ENCODE measurements around the gene CIT.
"Not testable (repeated sequence)": the region's sequence is repeated elsewhere in the genome, so short reads cannot be mapped to it uniquely, and the experiment has no call there.

Gene CIT, protein sequence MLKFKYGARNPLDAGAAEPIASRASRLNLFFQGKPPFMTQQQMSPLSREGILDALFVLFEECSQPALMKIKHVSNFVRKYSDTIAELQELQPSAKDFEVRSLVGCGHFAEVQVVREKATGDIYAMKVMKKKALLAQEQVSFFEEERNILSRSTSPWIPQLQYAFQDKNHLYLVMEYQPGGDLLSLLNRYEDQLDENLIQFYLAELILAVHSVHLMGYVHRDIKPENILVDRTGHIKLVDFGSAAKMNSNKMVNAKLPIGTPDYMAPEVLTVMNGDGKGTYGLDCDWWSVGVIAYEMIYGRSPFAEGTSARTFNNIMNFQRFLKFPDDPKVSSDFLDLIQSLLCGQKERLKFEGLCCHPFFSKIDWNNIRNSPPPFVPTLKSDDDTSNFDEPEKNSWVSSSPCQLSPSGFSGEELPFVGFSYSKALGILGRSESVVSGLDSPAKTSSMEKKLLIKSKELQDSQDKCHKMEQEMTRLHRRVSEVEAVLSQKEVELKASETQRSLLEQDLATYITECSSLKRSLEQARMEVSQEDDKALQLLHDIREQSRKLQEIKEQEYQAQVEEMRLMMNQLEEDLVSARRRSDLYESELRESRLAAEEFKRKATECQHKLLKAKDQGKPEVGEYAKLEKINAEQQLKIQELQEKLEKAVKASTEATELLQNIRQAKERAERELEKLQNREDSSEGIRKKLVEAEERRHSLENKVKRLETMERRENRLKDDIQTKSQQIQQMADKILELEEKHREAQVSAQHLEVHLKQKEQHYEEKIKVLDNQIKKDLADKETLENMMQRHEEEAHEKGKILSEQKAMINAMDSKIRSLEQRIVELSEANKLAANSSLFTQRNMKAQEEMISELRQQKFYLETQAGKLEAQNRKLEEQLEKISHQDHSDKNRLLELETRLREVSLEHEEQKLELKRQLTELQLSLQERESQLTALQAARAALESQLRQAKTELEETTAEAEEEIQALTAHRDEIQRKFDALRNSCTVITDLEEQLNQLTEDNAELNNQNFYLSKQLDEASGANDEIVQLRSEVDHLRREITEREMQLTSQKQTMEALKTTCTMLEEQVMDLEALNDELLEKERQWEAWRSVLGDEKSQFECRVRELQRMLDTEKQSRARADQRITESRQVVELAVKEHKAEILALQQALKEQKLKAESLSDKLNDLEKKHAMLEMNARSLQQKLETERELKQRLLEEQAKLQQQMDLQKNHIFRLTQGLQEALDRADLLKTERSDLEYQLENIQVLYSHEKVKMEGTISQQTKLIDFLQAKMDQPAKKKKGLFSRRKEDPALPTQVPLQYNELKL (N-terminal part only)
- long read RNA-seq, donor 1, result 0 reads
- long read RNA-seq, donor 2, result 0 reads
- long read RNA-seq, donor 3, result 0 reads
- long read RNA-seq, donor 4, partial matches to known transcripts, result 0 of 1 reads
- long read RNA-seq, donor 4, other reads (novel, unspliced or antisense), result 0 of 1 reads
- long read RNA-seq, donor 5, partial matches to known transcripts, result 14 of 14 reads
- long read RNA-seq, donor 5, other reads (novel, unspliced or antisense), result 0 of 14 reads
- long read RNA-seq, donor 6, result 0 reads
- long read RNA-seq, donor 7, result 0 reads
- long read RNA-seq, donor 8, result 0 reads

DNA sequence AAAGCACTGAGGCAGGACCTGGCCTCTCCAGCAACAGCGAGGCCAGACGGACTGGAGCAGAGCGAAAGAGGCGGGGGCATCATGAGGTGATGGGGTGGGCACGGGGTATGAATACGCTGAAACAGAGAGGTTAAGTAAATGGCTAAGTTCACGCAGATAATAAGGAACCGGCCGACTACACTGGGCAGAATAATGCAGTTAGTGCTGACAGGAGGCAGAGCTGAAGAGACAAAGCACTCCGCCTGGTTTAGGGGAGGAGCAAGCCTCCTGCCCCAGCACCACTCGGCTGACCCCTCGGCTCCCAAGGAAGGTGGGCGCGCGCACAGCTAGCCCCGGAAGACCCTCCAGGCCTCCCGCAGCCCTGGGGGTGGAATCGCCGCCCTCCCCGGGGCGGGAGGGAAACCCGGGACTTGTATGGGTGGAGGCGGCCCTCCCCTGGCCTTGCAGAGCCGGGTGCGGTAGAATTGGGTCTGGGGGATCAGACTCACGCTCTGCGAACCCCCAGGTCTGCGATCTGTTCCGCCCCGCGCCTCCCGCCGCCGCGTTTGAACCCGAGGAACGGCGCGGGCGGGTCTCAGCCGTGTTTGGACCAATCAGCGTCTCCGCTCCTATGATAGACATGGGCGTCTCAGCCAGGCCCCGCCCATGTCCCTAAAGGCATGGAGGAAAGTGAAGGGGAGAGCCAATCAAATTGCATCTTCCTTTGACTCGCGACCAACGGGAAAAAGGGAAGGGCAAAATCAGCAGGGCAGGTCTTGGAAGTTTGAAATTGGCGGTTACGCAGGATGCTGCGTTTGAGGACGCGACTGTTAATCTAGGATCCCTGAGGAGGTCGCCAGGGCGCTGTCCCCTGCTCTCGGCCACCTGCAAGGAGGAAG, at the start of gene CIT:
Gene CIT, minus strand, starts transcription at position 560 of the 878 bp plus-strand sequence. CDS start 1,152 bp downstream, outside the sequence.
- DNase-seq, result peak; percentile 89

DNA sequence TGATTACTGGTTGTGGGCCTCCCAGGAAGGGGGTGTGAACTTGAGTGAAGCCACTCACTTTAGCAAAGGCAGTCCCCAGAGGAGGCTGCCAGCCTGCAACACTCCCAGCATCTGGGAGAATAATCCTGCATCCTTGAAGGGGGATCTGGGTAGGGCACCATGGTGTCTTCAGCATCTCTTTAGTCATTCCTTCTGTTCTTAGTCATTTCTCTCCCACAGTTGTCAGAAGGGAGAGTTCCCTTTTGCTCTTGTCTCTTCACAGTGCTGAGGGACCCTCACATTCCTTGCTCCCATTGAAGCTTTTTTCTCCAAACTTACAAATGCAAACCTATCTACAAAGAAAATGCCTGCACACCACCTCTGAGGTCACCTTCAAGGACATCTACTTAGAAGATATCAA, 48.1 kb upstream of the CIT start:
- no peak for DNase-seq

DNA sequence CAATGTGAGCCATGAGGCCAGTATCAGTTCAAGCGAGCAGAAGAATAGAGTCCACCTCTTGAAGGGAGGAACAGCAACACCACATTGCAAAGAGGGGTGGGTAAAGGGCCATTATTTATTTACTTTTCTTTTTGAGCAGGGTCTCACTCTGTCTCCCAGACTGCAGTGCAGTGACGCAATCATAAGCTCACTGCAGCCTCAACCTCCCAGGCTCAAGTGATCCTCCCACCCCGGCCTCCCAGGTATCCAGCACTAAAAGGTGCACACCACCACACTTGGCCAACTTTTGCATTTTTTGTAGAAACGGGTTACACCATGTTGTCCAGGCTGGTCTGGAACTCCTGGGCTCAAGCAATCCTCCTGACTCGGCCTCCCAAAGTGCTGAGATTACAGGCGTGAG, 42.9 kb upstream of the CIT start:
- no peak for DNase-seq

DNA sequence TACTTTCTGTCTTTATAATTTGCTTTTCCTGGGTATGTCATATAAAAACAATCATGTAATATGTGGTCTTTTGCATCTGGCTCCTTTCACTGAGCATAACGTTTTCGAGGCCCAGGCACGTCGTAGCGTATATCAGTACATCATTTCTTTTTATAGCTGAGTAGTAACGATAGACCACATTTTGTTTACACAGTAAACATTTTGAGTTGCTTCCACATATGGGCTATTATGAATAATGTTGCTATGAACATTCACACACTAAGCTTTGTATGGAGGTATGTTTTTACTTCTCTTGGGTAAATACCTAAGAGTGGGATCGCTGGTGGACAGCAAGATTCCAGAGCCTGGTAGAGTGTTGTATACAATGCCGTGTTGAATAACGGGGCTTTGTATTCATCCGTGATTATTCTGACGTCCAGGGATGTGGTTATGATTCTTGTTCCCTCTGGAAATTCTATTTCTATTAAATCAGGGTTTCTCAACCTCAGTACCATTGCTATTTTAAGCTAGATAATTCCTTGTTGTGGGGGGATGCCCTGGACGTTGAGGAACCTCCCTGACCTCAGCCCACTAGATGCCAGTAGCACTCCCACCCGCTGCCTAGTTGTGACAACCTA, 38.9 kb upstream of the CIT start:
- DNase-seq, result no peak

DNA sequence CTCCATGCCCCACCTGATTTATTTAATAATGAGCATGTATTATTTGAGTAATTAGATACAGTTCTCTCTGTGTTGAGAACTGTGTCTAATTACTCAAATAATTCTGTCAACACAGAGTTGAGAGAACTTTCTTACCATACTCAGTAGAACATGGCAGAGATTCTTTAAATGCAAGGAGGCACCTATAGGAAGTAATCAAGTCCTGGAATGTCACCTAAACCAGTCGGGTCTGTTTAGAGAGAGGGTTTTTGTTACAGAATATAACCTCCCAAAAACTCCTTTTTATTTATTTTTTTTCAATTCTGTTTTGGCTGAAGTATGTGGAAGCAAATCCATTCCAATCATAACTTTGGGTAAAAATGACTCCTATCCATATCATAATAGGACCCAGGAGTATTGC, 37.5 kb upstream of the CIT start:
- no peak for DNase-seq

DNA sequence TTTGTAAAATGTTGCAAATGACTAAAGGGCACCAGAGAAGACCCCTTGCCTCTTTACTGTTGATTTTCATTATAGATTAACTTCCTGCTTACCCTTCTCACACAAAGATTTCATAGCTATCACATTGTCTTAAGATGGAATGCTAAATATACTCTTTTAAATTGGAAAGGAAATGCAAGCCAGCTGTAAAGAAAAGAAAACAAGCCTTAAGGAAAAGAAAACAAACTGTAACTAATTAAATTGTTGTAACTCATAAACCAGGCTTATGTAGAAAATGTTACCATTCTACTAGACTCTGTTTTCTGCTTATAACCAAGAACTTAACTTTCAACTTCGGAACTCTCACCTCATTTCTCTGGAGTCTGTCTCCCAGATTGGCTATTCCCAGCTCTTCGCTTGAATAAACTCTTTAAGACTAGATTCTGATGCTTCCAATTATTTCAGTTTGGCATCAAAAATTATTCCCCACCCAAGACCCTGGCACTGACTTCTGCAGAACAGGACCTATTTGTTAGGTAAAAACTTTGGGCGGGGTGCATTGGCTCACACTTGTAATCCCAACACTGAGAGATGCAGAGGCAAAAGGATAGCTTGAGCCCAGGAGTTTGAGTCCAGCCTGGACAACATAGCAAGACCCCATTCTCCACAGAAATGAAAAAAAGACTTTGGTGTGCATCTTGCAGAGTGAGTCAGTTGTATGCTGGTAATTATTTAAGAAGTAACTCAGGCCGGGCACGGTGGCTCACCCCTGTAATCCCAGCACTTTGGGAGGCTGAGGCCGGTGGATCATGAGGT, 36.6 kb upstream of the CIT start:
- no peak for DNase-seq

DNA sequence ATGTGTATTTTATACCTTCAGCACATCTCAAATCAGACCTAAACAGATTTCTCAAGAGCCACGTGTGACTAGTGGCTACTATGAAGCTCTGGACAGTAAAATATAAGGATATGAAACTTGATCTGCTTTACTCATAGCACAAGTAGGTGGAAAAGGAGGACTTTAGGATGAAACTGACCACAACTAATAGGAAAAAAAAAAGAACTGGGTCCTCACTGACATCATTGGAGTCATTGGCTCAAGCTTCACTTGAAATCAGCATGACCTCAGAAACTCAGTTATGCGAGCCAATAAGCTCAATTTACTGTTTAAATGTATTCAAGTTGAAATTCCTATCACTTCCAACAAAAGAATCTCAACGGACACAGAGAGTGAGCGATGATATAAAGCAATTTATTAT, 34.1 kb upstream of the CIT start:
- DNase-seq, result no peak

DNA sequence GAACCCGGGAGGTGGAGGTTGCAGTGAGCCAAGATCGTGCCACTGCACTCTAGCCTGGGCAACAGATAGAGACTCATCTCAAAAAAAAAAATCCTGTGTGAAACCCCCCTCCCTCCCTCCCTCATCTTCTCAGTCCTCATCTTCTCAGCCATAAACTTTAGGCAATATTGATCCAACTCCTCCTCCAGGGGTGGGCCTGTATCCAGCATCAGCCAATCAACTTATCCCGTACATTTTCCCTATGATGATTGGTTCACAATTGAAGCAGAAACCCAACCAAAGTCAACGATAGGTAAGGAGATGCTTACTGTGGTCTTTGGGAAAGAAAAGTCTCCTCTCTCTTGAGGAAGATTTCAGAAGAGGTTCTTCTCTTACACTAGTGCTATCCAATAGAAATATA, 33.5 kb upstream of the CIT start:
- no peak for DNase-seq

DNA sequence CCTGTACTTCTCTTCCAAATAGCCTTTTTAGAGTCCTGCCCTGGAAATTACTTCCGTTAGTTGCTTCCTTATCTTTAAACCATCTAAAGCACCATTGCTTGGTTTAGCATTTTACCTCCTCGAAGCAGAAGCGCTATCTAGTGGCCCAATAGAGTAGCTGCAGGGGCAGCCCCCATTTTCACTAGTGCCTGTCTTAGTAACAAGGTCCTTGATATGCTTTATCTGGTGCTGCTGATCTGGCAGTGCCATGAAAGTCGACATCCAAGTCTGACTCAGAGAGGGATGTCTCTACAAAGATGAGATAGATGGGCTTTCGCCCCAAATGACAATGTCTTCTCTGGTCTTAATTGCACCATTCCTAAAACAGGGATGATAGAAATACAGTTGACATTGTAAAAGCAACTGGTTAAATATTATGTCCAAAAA, 25.0 kb upstream of the CIT start:
- DNase-seq, result peak; percentile 15

DNA sequence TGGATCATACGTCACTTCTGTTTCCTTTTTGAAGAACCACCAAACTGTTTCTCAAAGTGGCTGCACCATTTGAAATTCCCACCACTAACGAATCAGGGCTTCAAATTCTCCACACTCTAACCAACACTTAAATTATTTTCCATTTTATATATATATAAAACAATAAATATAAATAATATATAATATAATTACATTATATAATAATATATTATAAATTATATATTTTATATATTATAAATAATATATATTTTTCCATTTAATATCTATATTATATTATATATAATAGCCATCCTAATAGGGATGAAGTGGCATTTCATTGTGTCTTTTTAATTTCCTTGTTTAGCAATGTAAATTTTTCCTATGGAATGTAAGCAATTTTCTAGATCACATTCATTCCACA, 24.6 kb upstream of the CIT start:
- DNase-seq, result no peak

DNA sequence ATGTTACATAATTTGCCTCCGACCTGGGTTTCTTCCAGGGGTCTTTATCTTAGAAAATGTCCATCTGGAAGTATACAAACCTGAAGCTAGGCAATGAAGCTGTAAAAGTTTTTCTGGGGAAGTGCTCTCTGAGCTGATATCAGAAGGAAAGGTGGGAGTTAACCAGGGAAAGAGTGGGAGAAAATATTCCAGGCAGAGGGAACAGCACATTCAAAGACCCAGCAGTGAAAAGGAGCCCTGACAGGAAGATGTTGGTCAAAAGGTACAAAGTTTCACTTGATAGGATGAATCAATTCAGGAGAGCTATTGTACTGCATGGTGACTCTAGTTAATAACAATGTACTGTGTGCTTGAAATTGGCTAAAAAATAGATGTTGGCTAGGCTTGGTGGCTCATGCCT, 17.8 kb upstream of the CIT start:
- no peak for DNase-seq

DNA sequence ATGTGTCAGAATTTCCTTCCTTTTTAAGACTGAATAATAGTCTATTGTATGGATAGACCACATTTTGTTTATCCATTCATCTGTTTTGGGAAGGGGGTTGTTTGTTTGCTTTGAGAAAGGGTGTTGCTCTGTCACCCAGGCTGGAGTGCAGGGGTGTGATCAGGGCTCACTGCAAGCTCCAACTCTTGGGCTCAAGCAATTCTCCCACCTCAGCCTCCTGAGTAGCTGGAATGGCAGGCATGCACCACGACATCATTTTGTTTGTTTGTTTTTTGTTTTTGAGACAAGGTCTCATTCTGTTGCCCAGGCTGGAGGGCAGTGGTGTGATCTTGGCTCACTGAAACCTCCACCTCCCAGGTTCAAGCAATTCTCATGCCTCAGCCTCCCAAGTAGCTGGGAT, 15.5 kb upstream of the CIT start:
- DNase-seq, result not testable (repeated sequence)

DNA sequence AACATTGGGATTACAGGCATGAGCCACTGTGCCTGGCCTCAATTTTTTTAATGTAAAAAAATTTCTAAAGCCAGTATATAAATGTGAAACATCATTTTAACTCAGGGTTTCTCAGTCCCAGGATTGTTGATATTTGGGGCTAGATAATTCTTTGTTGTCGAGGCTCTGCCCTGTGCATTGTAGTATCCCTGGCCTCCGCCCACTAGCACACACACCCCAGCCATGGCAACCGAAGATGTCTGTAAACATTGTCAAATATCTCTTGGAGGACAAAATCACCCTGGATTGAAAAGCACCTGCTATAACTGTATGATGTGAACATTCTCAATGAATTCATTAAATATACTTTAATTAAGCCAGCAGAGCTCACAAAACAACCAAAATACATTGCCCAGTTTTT, 8.4 kb upstream of the CIT start:
- DNase-seq, result no peak

DNA sequence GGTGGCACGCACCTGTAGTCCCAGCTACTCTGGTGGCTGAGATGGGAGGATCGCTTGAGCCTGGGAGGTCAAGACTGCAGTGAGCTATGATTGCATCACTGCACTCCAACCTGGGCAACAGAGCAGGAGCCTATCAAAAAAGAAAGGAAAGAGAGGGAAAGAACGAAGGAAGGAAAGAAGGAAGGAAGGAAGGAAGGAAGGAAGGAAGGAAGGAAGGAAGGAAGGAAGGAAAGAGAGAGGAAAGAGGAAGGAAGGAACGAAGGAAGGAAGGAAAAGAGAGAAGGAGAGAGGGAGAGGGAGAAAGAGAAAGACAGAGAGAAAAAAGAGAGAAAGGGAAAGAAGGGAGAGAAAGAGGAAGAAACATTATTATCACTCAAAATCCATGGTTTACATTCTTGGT, 6.7 kb upstream of the CIT start:
- not testable (repeated sequence) for DNase-seq

DNA sequence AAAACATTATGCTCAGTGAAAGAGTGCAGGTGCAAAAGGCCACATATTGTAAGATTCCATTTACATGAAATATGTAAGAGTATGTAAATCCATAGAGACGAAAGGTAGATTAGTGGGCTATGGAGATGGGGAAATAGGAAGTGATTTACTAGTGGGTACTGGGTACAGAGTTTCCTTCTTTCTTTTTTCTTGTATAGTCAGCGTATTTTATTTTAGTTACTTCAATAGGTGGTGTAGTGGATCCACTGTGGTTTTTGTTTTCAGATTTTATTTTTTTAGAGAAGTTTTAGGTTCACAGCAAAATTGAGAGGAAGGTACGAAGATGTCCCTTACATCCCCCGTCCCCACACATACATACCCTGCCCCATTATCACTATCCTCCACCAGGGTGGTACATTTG, 6.1 kb upstream of the CIT start:
- no peak for DNase-seq

DNA sequence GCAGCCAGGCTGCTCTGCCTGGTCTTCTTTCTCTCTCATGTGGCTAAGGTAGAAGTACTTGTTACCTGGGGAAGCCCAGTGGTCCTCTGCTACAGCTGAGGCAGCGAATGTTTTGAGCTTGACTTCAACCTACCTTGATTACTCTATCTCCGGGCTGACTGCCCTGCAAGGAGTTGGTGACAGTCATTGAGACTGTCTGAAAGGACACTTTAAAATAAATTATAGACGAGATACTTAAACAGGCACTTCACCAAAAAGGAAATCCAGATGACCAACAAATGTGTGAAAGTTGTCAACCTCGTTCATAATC, 474 bp upstream of the CIT start:
- no peak for DNase-seq

DNA sequence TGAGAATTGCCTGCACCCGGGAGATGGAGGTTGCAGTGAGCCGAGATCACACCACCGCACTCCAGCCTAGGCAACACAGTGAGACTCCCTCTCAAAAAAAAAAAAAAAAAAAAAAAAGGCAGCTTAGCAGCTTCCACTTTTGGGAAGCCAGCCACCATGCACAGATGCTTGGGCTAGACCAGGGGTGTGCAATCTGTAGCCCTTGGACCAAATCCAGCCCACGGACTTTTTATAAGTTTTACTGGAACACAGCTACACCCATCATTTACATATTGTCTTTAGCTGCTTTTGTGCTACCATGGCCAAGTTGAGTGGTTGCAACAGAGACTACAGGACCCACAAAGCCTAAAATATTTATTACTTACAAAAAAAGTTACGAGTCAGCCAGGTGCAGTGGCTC, 6.7 kb downstream of the CIT start:
- DNase-seq, result no peak

DNA sequence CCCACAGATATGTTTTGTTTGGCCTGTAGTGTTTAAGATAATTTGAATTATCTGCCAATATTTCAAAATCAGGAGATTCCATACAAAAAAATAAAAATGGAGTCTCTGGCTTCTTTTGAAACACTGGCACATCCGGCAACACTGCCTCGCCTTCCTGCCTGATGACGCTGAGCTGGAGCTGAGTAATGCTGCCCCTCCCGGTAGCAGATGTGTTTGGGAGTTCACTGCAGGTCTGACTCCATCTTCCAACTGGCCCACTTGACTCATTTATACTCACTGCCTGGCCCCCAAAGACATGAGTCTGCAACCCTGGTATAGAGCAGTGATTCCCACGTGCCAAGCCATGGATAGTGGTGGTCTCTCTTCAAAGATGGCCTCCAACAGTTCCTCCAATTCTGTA, 7.4 kb downstream of the CIT start:
- DNase-seq, result no peak

DNA sequence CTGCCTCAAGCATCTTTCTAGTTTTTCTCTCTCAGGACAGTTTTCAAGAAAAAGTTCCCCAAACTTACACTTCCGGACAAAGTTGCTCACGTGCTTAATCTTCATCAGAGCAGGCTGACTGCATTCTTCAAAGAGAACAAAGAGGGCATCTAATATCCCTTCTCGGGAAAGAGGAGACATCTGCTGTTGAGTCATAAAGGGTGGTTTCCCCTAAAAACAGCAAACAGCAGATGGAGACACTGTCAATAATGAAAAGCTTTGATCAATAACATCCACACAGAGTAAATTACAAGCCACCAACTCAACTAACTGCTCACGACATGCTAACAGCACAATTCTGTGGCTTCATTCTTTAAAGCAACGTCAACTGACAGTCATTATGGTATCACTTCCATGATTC, 8.1 kb downstream of the CIT start:
- DNase-seq, result no peak

DNA sequence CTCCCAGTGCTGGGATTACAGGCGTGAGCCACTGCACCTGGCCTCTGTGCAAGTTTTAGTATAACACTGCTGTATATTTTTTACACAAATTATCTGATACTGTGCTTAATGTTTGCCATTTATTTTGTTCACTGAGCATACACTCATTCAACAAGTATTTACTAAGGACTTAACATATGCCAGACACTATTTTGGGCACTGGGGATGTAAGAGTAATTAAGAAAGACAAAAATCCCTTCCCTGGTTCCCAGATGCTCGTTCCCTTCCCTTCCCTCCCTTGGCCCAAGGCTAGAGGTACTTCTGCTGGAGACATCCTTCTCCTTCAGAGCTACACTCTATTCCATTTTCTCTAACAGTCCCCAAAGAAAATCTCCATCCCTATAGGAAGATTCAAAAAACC, 12.5 kb downstream of the CIT start:
- DNase-seq, result no peak

Data from right kidney (tissue), 9 donors.